Measurements from ENCODE around the gene ZNF22.
"Not testable (repeated sequence)": the region's sequence is repeated elsewhere in the genome, so short reads cannot be mapped to it uniquely, and the experiment has no call there.

Gene ZNF22

DNA sequence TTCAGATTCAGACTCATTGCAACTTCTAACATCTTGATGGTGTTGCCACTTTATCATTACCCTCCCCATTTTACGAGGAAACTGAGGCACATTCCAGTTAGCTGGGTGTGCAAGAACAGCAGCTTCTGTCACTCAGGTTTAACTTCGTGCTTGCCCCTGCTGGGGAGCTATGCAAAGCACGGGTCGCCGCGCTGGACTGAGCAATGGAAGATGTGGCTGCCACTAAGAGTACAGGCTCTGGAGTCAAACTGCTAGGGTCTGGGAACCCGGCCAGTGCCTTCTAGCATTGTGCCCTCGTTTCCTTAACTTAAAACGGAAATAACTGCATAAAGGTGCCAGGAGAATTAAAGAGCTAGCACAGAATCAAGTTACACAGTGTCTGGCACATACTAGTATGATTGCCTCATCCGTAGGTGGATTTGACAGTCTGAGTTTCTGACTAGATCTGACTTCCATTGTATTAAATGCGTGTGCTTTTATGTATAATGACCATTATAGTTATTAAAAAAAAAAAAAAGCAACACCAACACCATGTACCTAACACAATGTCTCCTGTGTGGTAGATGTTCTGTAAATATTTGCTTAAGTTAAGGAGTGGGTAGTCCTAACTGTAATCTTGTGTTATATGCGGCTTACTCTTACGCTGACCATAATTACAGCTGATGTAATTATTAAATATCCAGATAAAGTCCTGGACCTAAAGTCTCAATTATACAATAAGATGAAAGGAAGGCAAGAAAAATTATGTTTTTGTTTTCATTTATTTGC, 842 bp downstream of the ZNF22 start:
- in situ Hi-C loops (cut with HindIII; ENCODE audit: low pct_unique_long_range_greater_than_20kb, low sequenced_read_pairs), result no loop called here
- DNase-seq (ENCODE audit: low read depth in 1 of 2, low spot score in 1 of 2), result peak; percentile 65 to 84
- TF ChIP-seq JUND (IDR thresholded peaks at IDR 0.05; ENCODE audit: low read depth), result no peak

DNA sequence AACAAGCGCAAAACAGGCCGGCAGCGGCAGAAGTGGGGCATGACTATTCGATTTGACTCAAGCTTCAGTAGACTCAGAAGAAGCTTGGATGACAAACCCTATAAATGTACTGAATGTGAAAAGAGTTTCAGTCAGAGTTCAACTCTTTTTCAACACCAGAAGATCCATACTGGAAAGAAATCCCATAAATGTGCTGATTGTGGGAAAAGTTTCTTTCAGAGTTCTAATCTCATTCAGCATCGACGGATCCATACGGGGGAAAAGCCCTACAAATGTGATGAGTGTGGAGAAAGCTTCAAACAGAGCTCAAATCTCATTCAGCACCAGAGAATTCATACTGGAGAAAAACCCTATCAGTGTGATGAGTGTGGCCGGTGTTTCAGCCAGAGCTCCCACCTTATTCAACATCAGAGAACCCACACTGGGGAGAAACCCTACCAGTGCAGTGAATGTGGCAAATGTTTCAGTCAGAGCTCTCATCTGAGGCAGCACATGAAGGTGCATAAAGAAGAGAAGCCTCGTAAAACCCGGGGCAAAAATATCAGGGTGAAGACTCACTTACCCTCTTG, 2.8 kb downstream of the ZNF22 start:
- in situ Hi-C loops (cut with HindIII; ENCODE audit: low pct_unique_long_range_greater_than_20kb, low sequenced_read_pairs), result no loop called here
- TF ChIP-seq JUND (IDR thresholded peaks at IDR 0.05; ENCODE audit: low read depth), result no peak
- DNase-seq (ENCODE audit: low read depth in 1 of 2, low spot score in 1 of 2), result no peak

DNA sequence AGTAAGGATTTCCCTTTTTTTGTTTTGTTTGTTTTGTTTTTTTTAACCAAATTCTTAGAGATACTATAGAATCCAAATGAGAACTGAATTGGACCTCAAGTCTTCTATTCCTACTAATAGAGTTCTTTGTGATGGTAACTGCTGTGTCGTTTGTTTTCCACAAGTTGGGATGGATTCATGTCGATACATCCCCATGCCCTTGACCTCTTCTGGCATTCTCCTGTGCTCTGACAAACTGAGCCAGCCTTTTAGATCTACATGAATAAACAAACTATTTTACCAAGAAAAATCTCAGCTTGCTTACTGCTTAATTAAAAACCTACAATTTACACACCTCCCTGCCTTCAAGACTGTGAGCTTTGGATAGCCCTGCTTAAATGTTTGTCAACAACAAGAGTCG, 3.9 kb downstream of the ZNF22 start:
- TF ChIP-seq JUND (IDR thresholded peaks at IDR 0.05; ENCODE audit: low read depth), result no peak
- in situ Hi-C loops (cut with HindIII; ENCODE audit: low pct_unique_long_range_greater_than_20kb, low sequenced_read_pairs), result no loop called here
- no peak for DNase-seq (ENCODE audit: low read depth in 1 of 2, low spot score in 1 of 2)

DNA sequence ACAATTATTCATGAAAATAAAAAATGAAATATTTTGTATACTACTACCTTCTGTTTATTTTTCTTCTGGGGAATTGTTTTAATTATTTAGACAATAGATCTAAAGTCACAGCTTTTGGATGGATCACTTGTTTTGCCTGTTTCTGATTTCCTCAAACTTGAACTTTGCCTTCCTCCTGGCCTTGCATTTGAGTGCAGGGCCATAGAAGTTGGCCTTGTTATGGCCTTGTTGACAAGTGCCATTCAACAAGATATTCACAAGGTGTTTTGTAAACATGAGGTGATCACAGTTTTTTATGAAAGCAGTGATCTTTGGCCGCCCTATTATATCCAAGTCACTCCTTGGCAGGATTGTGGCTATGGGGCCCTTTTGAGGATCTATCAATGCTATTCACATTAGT, 4.6 kb downstream of the ZNF22 start:
- in situ Hi-C loops (cut with HindIII; ENCODE audit: low pct_unique_long_range_greater_than_20kb, low sequenced_read_pairs), result no loop called here
- no peak for TF ChIP-seq JUND (IDR thresholded peaks at IDR 0.05; ENCODE audit: low read depth)
- no peak for DNase-seq (ENCODE audit: low read depth in 1 of 2, low spot score in 1 of 2)

DNA sequence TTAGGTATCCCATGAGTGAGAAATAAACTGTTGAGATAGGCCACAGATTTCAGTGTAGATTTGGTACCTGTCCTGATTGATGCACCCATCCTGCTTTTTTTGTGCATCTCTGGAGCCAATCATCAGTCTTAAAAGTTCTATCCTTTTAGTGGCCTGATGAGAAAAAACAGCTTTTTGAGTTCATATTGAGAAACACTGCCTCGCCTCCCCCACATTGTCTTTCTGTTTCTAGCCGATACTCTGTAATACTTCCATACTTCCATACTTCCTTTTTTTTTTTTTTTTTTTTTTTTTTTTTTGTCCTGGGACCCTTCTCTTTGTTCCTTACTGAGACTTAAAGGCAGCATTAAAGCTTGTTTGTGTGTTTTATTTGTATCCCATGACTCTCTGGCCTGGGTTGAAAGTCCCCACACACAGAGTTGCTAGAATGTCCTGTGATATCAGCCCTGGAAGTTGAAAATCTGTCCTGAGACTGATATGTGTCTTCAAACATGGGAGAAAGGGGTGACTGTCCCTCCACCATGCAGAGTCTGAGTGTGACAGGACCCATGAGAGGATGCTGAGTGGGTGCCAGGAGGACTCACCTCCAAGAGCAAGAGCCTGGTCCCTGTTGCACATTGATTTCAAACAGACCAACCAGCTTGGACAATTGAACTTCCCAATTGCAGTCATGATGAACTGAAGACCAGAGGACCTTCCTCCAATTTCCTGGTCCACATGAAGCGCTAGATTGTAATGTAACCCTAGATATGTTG, 5.7 kb downstream of the ZNF22 start:
- no peak for DNase-seq (ENCODE audit: low read depth in 1 of 2, low spot score in 1 of 2)
- TF ChIP-seq JUND (IDR thresholded peaks at IDR 0.05; ENCODE audit: low read depth), result no peak
- in situ Hi-C loops (cut with HindIII; ENCODE audit: low pct_unique_long_range_greater_than_20kb, low sequenced_read_pairs), result no loop called here

DNA sequence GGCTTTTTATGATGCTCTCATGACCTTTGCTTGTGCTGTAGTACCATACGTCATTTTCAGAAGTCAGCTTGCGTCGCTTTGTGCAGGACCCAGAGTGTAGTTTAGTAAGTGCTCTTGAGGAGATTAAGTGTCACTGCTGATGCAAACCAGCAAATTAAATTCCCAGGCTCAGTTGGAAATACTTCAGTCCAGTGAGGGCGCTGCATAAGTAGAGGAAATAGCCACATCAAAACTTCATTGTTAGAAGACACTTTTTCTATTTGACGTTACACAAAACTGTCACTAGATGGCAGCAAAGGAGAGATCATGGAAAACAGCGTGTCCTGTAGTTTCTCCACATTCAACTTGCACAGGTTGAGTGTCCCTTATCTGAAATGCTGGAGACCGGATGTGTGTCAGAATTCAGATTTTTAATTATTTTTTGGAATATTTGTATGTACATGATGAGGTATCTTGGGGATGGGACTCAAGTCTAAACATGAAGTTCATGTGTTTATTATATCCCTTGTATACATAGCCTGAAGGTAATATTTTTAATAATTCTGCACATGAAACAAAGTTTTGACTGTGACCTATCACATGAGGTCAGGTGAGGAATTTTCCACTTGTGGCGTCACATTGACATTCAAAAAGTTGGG, 7.9 kb downstream of the ZNF22 start:
- in situ Hi-C loops (cut with HindIII; ENCODE audit: low pct_unique_long_range_greater_than_20kb, low sequenced_read_pairs), result no loop called here
- peak; percentile 62 to 93 for DNase-seq (ENCODE audit: low read depth in 1 of 2, low spot score in 1 of 2)
- TF ChIP-seq JUND (IDR thresholded peaks at IDR 0.05; ENCODE audit: low read depth), result no peak

DNA sequence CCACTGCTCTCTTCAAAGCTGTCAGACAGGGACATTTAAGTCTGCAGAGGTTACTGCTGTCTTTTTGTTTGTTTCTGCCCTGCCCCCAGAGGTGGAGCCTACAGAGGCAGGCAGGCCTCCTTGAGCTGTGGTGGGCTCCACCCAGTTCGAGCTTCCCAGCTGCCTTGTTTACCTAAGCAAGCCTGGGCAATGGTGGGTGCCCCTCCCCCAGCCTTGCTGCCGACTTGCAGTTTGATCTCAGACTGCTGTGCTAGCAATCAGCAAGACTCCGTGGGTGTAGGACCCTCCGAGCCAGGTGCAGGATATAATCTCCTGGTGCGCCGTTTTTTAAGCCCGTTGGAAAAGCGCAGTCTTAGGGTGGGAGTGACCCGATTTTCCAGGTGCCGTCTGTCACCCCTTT, 13.8 kb downstream of the ZNF22 start:
- in situ Hi-C loops (cut with HindIII; ENCODE audit: low pct_unique_long_range_greater_than_20kb, low sequenced_read_pairs); DNase-seq (ENCODE audit: low read depth in 1 of 2, low spot score in 1 of 2): not testable (repeated sequence)

DNA sequence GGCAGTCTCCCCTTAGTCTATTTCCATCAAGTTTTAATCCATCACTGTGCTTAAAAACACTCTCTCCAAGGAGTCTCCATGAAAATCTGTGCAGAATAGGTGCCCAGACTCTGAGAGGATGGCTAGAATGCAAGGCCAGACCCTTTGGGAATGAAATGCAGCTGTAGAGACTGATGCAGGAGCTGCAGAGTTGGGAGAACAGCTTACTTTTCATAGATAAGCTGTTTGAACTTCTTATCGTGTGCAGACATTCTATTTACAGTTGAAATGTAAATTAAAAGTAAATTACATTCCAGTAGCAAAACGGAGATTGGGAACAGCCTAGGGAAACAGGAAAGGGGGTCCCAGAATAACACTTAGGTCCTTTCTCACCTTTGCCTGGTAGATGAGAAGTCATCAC, 14.9 kb downstream of the ZNF22 start:
- in situ Hi-C loops (cut with HindIII; ENCODE audit: low pct_unique_long_range_greater_than_20kb, low sequenced_read_pairs), result no loop called here
- TF ChIP-seq JUND (IDR thresholded peaks at IDR 0.05; ENCODE audit: low read depth), result no peak
- no peak for DNase-seq (ENCODE audit: low read depth in 1 of 2, low spot score in 1 of 2)

DNA sequence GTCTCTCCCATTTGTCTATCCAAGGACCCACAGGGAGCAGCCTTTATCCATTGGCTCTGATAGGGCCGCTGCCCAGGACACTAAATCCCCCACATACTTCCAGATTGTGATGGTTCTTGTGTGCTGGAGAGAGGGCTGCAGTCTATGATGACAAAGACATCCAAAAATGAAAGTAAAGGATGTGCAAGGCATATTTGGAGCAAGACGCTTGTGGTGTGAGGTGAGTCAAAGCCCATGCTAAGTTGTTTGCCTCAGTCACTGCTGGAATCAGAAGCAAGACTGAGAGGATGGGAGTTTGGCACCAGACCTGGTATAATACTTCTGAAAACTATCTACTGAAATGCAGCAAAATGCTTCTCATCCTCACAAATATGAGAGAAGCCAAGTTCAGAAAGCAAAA, 22.7 kb downstream of the ZNF22 start:
- DNase-seq (ENCODE audit: low read depth in 1 of 2, low spot score in 1 of 2), result no peak
- in situ Hi-C loops (cut with HindIII; ENCODE audit: low pct_unique_long_range_greater_than_20kb, low sequenced_read_pairs), result no loop called here
- TF ChIP-seq JUND (IDR thresholded peaks at IDR 0.05; ENCODE audit: low read depth), result no peak

DNA sequence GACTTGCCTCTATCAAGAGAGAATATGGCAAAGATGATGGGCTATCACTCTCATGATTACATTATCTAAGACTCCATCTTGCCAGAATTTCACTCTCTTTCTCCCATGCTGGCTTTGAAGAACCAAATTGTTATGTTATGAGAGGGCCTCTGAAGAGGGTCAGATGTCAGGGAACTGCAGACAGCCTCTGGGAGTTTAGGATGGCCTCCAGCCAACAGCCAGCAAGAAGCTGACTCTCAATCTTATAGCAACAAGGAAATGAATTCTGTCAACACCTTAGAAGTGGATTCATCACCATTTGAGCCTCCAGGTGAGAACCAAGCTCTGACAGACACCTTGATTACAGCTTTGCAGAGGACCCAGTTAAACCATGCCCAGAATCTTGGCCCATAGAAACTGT, 33.6 kb downstream of the ZNF22 start:
- TF ChIP-seq JUND (IDR thresholded peaks at IDR 0.05; ENCODE audit: low read depth), result no peak
- peak in 1 of 2 experiments; percentile 14 for DNase-seq (ENCODE audit: low read depth in 1 of 2, low spot score in 1 of 2)
- in situ Hi-C loops (cut with HindIII; ENCODE audit: low pct_unique_long_range_greater_than_20kb, low sequenced_read_pairs), result no loop called here

DNA sequence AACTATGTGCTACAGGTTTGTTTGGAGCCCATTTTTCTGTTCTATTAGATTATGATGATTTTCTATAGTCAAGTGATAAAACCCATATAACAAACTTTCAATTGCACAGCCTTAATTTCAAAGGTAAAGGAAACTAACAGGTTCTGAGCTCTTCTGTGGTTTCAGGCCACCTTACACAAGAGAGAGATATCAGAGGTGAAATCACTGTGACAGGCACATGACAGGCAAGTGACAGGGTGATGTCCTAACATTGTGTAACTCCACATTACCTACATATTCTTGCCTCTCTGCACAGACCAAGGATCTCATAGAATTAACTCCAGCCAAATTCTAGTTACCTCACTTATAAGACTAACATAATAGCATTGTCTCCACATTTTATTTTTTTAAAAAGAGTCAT, 35.0 kb downstream of the ZNF22 start:
- no peak for DNase-seq (ENCODE audit: low read depth in 1 of 2, low spot score in 1 of 2)
- in situ Hi-C loops (cut with HindIII; ENCODE audit: low pct_unique_long_range_greater_than_20kb, low sequenced_read_pairs), result no loop called here
- no peak for TF ChIP-seq JUND (IDR thresholded peaks at IDR 0.05; ENCODE audit: low read depth)

DNA sequence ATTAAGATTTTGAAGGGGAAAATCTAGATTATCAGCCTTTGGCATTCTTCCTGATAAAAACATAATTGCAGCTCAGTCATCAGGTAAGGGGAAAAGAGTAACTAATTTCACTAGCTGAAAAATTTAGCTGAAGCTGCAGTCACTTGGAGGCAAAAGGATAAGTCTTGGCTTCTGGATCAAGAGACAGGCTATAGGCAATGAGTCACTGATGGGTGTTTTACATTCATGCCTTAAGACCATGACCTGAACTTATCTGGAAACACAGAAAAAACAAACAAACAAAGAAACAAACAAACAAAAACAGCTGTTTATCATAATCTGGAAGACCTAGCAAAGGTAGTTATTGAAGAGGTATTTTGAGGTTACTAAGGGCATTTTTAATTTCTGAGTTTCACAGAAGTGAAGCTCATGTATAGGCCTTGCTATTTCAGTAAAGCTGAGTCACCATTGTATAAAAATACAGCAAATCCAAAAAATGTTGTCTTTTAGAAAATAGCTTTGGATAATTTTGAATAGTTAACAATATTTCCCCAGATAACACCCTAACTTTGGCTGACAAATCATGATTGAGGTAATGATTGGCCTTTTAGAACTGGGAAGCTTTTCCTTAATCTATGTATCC, 40.3 kb downstream of the ZNF22 start:
- no peak for DNase-seq (ENCODE audit: low read depth in 1 of 2, low spot score in 1 of 2)
- in situ Hi-C loops (cut with HindIII; ENCODE audit: low pct_unique_long_range_greater_than_20kb, low sequenced_read_pairs), result no loop called here
- TF ChIP-seq JUND (IDR thresholded peaks at IDR 0.05; ENCODE audit: low read depth), result no peak
